Mammary epithelial cell (primary cell): ENCODE results near the gene LSR.

ENCODE experiments used
- EZH2 ChIP-seq: IDR thresholded peaks from 2 replicates; pipeline ENCODE4 v1.6.1; 2012; ENCODE audit warnings: low read length, inconsistent platforms, borderline replicate concordance
- TF ChIP-seq, protein P1 (sequence below), 2 donors: IDR thresholded peaks in 1 of 2; conservative IDR thresholded peaks in 1 of 2; 2 replicates each; pipeline ENCODE4 v1.5.1; 2011 to 2012; ENCODE audit warnings: inconsistent platforms in 2 of 2, low read length in 2 of 2, mild to moderate bottlenecking in 2 of 2, control low read depth in 1 of 2, low read depth in 1 of 2; ENCODE audit not compliant: insufficient read depth in 1 of 2; ENCODE audit errors: extremely low read depth in 1 of 2

DNA sequence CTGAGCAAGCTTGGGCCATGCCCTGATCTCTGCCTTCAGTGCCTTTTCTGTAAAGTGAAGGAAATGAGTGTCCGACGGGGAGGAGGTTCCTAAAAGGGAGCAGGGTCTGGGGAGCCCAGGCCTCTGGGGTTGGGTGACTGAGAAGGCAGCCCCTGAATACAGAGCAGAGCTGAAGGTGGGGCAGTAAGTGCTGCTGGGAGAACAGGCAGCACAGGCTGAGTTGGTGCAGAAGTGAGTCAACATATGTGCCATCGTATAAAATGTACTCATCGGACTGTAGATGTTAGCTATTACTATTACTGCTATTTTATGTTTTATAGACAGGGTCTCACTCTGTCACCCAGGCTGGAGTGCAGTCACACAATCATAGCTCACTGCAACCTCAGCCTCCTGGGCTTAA is 32.5 kb downstream of the LSR start:
- TF ChIP-seq, protein P1, sequence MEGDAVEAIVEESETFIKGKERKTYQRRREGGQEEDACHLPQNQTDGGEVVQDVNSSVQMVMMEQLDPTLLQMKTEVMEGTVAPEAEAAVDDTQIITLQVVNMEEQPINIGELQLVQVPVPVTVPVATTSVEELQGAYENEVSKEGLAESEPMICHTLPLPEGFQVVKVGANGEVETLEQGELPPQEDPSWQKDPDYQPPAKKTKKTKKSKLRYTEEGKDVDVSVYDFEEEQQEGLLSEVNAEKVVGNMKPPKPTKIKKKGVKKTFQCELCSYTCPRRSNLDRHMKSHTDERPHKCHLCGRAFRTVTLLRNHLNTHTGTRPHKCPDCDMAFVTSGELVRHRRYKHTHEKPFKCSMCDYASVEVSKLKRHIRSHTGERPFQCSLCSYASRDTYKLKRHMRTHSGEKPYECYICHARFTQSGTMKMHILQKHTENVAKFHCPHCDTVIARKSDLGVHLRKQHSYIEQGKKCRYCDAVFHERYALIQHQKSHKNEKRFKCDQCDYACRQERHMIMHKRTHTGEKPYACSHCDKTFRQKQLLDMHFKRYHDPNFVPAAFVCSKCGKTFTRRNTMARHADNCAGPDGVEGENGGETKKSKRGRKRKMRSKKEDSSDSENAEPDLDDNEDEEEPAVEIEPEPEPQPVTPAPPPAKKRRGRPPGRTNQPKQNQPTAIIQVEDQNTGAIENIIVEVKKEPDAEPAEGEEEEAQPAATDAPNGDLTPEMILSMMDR (conservative IDR thresholded peaks at IDR 0.05 in 1 of 2, IDR thresholded peaks at IDR 0.05 in 1 of 2; ENCODE audit: extremely low read depth in 1 of 2, insufficient read depth in 1 of 2, low read depth in 1 of 2, low read length in 2 of 2), result no peak
- no peak for TF ChIP-seq EZH2
